Muscle of arm (tissue), 12 donors: ENCODE results near the gene ALOX5AP. TPM values are rescaled to one million over a fixed set of nuclear protein-coding genes. Genes with fewer than 3 reads are reported as not detected.
A peak's percentile ranks its signal among the peaks of the same experiment; 100 is the strongest.

ENCODE experiments used
- DNase-seq: peaks from one replicate; pipeline ENCODE4 v3.0.0-alpha.2; 2013
- polyA plus RNA-seq, 12 donors: library from polyadenylated mRNA; unstranded; fragments of 120-200 nt; gene quantifications; one replicate each; pipeline ENCODE4 v1.2.1, GENCODE V29; 2013; ENCODE audit not compliant: insufficient read length in 12 of 12

Gene ALOX5AP
- polyA plus RNA-seq, 12 donors, result 3.6 to 9.4 (median 4.9) TPM; not detected in 2

GRCh38 chr13:30757026-30757742, 21.8 kb downstream of the ALOX5AP start:
- no peak for DNase-seq

DNA sequence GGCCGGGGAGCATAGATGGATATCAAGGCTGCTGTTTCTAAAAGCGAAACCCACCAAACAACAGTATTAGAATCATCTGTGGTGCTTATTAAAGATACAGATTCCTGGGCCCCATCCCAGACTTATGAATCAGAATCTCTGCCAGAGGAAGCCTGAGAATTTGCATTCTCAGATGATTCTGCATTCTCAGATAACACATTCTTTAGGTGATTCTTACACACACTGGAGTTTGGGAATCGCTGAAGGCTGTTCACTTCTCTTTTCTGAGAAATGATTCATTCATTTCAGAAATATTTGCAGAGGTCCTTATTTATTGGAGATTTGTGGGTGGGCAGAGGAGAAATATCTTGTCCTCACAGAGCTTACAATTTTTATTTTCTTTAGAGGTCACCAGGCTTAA, 24.4 kb downstream of the ALOX5AP start:
- no peak for DNase-seq

DNA sequence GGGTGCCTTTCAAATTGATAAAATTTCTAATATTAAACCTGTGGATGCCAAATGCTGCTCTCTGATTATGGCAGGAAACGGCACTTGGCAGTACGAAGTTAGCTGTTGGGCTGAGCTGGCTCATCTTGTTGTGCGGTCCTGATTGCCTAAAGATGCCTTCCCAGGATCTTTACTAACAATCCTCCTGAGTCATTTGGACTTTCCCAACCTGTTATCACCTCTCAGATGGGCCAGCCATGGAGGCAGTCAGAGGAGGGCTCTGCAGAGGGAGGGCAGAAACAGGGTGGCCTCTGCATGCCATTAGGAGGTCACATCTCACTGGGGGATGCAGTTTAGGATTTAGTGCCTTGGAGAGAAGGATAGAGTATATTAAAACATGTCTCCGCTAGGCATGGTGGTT, 27.3 kb downstream of the ALOX5AP start:
- DNase-seq, result no peak

DNA sequence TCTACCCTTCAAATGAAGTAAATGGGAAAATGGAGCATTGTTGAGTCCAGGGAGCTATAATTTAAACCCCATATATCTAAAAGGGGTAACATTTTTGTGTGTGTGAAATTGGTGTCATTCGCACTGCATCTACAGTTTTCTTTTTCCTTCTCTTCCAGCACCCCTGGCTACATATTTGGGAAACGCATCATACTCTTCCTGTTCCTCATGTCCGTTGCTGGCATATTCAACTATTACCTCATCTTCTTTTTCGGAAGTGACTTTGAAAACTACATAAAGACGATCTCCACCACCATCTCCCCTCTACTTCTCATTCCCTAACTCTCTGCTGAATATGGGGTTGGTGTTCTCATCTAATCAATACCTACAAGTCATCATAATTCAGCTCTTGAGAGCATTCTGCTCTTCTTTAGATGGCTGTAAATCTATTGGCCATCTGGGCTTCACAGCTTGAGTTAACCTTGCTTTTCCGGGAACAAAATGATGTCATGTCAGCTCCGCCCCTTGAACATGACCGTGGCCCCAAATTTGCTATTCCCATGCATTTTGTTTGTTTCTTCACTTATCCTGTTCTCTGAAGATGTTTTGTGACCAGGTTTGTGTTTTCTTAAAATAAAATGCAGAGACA, 28.6 kb downstream of the ALOX5AP start:
- no peak for DNase-seq

DNA sequence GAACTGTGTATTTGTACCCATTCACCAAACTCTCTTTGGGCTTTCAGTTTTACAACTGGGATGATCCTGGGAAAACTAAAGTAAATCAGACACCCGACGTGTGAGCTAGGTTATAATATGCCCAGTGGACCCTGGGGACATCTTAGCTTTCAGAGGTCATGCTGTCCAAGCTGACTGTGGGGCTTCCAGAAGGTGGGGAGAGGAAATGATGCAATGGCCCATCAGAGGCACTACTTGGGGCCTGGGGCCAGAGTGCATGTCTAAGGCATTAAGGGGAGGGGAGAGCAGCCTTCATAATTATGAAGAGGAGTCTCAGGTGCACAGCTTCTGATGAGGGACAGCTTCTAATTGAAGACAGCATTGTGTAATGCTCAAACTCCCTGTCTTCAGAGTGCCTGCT, 30.9 kb downstream of the ALOX5AP start:
- DNase-seq, result no peak

DNA sequence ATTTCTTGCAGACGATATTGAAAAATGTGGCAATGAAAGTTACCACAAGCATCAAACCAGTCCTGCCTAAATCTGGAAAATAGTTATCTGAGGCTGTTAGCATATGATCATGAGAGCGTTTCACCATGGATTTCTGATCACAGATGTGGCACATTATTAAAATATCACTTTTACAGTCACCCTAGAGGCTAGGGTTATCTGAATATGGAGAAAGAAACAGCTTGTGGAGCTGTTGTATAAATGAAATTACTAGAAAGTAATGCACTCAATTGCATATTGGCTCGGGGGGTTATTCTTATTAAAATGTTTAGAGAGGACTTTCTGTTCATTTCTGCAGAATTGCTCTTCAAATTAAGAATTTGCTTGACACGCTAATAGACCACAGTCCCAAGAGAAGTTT, 35.6 kb downstream of the ALOX5AP start:
- DNase-seq, result no peak

DNA sequence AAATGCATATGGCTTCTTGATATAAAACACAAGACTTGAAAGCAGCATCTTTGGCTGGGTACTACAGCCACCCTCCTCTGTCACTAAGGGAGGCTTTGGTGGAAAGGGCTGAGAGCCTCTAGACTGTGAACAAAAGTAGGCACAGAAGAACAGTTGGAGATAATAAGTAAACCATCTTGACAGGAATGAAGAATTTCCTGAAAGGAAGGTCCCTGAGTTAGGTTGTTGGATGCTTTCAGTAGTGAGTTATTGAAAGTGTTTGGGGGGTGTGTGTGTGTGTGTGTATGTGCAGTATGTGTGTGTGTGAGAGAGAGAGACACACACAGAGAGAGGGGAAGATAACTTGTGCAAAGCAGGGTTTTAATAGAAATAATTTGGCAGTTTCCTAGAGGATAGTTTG, 38.2 kb downstream of the ALOX5AP start:
- no peak for DNase-seq

- DNase-seq, result no peak
Observed at GRCh38 chr13:30774214-30774730, 38.9 kb downstream of the ALOX5AP start.

DNA sequence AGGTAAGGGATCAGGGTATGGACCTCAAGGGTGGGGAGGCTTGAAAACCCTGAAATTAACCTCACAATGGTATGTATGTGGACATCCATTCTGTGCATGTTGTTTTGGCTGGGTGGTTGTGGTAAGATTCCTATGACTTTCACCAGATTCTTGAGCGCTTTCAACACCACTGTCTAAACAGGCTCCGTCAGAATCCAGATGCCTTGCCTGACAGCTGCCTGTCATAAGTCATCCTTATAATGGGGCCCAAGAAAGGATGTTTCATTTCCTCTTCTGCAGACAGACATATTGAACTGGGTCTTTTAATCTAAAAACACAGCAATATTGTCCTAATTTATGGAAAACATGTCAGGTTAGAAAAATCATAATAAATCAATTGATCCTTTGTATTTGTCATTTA, 41.3 kb downstream of the ALOX5AP start:
- DNase-seq, result no peak

DNA sequence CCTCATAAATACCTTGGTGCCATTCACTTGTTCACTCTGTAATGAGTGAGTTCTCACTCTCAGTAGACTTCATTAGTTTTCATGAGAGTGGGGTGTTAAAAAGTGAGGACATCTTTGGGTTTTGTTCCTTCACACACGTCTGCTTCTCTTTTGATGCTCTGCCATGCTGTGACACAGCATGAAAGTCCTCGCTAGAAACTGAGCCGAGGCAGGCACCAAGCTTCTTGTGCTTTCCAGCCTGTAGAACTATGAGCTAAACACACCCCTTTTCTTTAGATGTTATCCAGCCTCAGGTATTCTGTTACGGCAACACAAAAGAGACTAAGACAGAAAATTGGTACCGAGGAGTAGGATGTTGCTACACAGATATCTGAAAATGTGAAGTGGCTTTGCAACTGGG, 43.7 kb downstream of the ALOX5AP start:
- no peak for DNase-seq

DNA sequence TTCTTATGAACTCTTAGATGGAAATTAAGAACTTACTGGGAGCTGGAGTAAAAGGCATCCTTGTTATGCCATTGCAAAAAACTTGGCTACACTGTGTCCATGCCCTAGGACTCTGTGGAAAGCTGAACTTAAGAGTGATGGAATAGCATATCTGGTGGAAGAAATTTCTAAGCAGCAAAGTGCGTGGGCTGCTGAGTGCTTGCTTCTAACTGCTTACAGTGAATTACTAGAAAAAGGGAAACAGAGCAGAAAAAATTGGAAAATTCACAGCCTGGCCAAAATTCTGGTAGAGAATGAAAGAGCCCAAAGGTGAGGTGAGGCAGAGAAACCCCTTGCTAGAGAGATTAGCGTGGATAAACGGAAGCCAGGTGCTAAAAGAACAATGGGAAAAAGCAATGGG, 44.3 kb downstream of the ALOX5AP start:
- no peak for DNase-seq

GRCh38 chr13:30780338-30780981, 45.1 kb downstream of the ALOX5AP start:
- DNase-seq, result no peak

- no peak for DNase-seq
Observed at GRCh38 chr13:30785191-30785850, 50.0 kb downstream of the ALOX5AP start.

- no peak for DNase-seq
Observed at GRCh38 chr13:30786648-30787047, 51.3 kb downstream of the ALOX5AP start.

DNA sequence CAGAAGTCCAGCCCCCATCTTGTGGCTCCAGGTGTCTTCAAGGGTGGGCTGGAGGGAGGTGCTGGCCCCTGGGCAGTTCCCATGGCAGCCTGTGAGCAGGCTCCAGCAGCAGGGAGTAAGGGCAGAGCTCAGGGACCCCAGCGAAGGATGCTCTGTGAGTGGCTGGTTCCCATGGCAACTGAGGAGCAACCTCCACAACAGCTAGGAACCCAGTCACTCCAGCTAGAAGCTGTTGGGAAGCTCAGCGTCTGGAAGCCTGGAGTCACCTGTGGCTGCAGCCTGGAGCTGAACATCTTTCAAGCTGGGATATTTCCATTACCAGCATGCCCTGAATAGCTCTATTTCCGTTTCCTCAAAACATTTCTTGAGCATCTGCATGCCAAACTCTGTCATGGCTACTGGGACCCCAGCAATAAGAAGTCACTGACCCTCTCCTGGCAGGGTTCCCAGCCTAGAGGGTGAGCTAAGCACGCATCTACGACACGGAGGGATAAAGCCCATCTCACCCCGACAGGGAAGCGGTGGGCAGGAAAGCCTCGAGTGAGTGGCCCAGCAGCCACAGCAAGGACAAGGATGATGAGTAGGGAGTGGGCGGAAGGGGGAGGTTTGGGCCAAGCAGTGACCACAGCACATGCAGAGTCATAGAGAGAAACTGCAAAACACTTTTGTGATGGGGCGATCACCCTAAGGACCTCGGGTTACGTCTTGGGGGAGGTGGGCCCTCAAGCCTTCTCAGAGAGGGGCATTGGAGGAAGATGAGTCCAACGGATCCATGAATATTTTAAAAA, 52.6 kb downstream of the ALOX5AP start:
- DNase-seq, result no peak

- no peak for DNase-seq
Observed at GRCh38 chr13:30789166-30789862, 54.0 kb downstream of the ALOX5AP start.

DNA sequence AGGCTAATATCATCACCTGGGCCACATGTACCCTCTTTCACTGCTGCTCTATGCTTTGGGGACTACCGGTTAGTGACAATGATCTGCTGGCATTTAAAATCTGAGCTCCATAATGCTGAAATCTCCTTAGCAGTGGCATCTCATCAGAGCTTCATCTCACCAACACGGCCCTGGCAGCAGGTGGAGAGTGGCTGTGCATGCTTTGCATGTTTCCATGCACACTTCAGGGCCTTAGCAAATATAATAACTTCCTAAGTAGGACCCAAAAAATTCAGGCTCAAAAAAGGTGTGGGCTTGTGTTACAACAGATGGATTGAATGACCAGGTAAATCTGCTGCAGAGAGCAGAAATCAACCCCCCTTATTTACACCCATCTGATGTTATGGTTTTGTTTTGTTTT, 55.2 kb downstream of the ALOX5AP start:
- DNase-seq, result no peak

- DNase-seq, result peak; percentile 84
Observed at GRCh38 chr13:30791354-30792001, 56.1 kb downstream of the ALOX5AP start.

DNA sequence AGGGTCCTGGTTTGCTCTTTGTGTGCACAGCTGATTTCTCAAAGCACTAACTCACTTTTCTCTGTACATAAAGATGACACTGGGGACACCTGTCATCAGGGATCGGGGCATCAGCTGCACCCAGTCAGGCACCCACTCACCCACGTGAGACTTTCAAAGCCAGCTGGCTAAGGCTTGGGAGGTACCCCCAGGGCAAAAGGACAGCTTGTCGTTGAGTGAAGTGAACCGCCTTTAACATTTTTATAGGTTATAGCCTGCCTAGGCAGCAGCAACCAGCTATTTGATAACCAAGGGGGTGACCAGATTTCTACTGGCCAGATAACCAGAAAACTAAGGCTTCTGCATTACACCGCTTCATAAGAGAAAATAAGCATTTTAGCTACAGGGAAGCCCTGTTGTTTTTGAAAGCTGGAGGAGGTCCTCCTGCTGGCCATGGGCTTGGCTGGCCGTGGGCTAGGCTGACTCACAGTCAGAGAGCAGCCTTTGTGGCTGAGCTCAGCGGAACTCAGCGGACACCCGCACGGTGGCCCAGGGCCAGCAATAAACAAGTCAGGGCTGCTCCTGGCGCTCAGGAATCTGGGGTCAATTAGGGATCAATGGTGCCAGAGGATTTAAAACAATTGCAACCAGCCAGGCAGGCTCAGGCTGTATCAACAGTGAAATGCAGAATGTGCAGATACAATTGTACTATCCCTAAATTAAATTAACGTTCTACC, 57.1 kb downstream of the ALOX5AP start:
- peak; percentile 71 for DNase-seq

GRCh38 chr13:30796132-30796572, 60.8 kb downstream of the ALOX5AP start:
- no peak for DNase-seq
